Stimulated activated CD8-positive, alpha-beta memory T cell treated with anti-CD3 and anti-CD28 coated beads, Interleukin-2, amount 100 ng/mL, for 1 hour (primary cell): Measurements from ENCODE around the gene TBR1.

Experiments
- DNase-seq, 2 donors: peaks; one replicate each; pipeline ENCODE4 v3.0.0-alpha.2; 2020; ENCODE audit warnings: low read depth in 2 of 2

The TBR1 gene

GRCh38 chr2:161427664-161428587 is 11.8 kb downstream of the TBR1 start:
- no peak for DNase-seq

- no peak for DNase-seq
Observed at GRCh38 chr2:161430386-161430785, 14.3 kb downstream of the TBR1 start.

GRCh38 chr2:161432107-161432506 is 16.0 kb downstream of the TBR1 start:
- no peak for DNase-seq

- DNase-seq = no peak
Observed at GRCh38 chr2:161434118-161434517, 18.0 kb downstream of the TBR1 start.

GRCh38 chr2:161436411-161436810 is 20.3 kb downstream of the TBR1 start:
- no peak for DNase-seq

- no peak for DNase-seq
Observed at GRCh38 chr2:161438598-161438997, 22.5 kb downstream of the TBR1 start.

GRCh38 chr2:161445097-161445496 is 29.0 kb downstream of the TBR1 start:
- no peak for DNase-seq

GRCh38 chr2:161448431-161448830 is 32.3 kb downstream of the TBR1 start:
- no peak for DNase-seq

GRCh38 chr2:161471631-161472030 is 55.5 kb downstream of the TBR1 start:
- no peak for DNase-seq

GRCh38 chr2:161474920-161475319 is 58.8 kb downstream of the TBR1 start:
- DNase-seq = no peak
